GM19397 (cell line): ENCODE measurements around the gene SLC44A5.
"Not testable (repeated sequence)": the region's sequence is repeated elsewhere in the genome, so short reads cannot be mapped to it uniquely, and the experiment has no call there.

Experiments used
- ATAC-seq: cut with Tn5 transposase; IDR thresholded peaks from one replicate; pipeline ENCODE4 v1.9.1; 2021; ENCODE audit warnings: mild to moderate bottlenecking, moderate library complexity; ENCODE audit not compliant: unreplicated experiment

Gene SLC44A5

DNA sequence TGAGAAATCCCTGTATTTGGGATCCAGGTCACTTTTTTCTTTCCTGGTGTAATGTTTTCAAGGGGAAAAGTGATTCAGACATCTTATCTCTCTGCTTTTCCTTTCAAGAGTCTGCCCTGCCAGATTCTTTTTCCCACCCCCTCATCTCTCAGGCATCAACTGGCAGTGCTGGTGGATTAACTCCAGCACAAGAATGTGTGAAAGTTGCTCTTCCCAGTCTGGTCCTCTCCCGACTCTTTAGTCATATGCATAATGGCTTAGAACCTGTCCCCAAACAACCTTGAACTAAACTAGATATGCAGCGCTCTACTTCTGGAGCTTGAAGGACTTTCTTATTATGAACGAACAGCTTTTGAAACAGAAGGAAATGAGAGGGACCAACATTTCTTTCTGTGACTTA, 88.5 kb downstream of the SLC44A5 start:
- no peak for ATAC-seq

DNA sequence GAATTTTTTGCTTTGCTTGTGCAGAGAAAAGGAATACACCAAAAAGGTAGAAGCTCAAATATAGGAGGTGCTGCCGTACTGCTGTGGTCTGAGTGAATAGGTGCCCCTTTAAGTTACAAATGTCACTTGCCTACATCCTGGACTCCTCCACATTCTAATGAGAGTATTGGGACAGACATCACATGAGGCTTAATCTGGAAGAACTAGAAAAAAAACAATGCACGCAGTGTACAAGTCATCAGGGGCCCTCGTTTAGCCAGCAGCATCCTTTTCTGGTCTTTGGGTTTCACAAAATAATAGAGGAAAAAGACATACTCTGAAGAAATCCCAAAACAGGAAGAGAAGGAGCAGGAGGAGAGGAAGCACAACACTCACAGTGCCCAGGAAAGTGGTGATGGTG, 89.3 kb downstream of the SLC44A5 start:
- ATAC-seq, result no peak

DNA sequence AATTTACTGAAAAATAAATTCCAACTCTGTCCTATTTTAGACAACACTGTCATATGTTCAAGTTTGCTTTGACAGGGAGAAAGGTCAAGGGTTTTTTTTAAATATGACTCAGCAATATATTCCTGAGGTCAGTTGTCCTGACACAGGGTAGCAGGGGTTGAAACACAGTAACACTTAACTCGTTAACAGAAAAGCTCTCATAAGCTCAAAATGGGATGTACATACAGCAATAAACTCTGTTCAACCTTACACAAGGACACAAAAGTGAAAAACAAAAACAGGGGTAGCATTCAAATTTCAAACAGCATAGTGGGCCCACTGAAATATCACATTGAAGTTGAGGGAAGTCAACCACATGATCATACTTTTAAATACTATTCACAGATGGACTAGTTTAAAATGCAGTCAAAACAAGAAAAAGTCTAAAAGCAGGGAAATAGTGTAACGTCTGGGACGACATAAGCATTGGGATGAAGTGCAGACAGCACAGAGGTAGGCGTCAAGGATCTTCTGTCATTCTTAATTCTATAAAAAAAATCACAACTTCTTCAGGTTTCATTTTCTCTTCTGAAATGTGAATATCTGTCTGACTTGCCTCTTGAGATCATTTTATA, 89.9 kb downstream of the SLC44A5 start:
- no peak for ATAC-seq

DNA sequence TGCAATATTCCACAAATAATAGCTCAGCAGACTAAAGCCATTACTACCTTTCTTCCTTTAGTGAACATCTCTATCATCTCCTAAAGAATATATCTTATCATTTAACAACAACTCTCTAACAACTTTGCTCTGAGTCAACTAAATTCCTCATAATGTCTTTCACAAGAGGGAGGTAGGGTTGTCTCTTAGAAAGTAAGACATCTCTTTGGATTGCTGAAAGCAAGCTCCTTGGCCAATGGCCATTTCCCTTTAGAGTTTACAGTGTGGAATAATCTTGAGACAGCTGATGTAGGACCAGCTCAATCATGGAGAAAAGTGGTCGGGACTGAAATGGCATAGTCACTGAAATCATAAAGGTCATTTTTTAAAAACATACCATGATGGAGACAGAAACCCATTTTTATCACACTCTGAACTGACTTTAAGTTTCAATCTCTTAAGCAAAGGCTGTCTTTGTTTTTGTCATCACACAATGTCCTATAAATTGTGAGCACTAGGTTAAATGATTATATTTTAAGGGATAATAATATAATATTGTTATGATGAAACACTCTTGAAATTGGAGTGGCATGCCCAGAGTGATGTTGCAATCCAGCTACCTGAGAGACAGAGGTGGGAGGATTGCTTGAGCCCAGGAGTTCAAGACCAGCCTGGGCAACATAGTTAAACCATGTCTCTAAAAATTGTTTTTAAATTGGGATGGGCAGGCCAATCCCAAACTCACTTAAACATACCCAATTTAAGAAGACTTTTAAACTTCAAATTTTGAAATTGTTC, 91.1 kb downstream of the SLC44A5 start:
- ATAC-seq, result no peak

DNA sequence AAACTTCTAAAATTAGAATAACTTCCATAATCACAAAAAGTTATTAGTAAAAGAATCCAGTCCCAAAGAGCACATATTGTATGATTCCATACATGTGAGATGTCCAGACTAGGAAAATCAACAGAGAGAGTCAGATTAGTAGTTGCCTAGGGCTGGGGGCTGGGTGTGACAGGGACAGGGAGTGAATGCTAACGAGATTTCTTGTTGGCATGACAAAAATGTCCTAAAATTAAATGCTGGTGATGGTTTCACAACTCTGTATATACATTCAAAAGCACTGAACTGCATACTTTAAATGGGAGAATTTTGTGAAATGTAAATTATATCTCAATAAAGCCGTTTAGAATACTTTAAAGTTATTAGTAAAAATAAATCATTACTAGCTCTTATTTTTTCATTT, 92.2 kb downstream of the SLC44A5 start:
- no peak for ATAC-seq

DNA sequence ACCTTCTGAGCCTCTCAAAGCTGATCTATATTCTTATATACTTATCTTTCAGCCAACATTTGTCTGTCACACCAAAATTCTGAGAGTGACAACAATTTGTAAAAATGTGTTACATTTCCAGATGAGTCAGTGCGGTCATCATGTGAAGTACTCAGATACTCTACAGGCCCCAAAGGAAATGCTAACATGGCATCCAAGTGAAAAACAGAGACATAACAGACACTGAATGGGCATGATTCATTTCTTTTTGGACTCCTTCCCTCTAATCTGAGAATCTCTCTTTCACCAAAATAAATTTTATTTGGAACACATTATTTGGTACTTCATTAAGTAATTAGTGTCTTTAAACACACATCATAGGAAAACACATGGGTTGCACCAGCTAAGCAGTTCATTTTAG, 96.6 kb downstream of the SLC44A5 start:
- no peak for ATAC-seq

DNA sequence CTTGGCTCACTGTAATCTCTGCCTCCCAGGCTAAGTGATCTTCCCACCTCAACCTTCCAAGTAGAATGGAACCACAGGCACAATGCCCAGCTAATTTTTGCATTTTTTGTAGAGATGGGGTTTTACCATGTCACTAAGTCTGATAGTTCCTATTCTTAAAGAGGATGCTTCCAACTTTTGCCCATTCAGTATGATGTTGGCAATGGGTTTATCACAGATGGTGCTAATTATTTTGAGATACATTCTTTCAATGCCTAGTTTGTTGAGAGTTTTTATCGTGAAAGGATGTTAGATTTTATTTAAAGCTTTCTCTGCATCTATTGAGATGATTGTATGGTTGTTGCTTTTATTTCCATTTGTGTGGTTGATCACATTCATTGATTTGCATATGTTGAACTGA, 103.9 kb downstream of the SLC44A5 start:
- no peak for ATAC-seq

DNA sequence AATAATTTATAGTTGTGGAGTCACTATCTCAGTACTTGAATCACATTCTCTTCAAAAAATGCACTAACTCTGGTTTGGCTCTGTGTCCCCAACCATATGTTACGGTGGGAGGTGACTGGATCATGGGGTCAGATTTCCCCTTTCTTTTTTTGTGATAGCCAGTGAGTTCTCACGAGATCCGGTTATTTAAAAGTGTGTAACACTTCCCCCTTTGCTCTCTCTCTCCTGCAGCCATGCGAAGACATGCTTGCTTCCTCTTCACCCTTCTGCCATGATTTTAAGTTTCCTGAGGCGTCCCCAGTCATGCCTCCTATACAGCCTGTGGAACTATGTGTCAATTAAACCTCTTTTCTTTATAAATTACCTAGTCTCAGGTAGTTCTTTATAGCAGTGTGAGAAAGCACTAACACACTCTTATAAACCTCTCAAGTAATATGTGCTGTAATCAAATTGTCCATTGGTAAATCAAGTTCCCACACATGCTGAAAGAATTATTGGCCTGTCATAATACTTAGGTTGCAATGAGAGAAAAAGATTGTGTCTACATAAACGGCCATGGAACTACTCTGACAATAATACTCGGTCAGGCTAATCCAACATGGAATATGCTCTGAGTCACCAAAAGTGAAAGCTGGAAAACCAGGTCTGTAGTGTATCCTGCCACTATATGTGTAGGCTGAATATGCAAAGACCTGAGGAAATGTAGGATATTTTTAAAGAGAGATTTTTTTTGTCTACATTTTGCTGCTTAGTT, 107.5 kb downstream of the SLC44A5 start:
- ATAC-seq, result no peak

DNA sequence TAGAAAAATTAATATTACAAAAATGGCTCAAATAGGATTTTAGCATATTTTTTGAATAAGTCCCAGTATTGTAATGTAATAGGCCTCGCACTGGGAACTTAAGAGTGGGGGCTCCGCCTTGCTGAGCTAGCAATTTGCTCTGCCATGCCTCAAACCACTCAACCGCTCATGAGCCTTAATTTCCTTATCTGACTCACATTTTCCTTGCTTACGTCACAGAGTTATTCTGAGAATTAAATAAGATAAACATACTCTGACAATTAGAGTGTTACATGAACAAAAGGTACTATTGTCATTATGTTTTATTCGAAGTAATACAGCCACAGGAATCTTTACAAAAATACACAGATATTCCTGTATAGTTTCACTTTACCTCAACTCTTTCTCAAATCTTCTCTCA, 108.1 kb downstream of the SLC44A5 start:
- no peak for ATAC-seq

DNA sequence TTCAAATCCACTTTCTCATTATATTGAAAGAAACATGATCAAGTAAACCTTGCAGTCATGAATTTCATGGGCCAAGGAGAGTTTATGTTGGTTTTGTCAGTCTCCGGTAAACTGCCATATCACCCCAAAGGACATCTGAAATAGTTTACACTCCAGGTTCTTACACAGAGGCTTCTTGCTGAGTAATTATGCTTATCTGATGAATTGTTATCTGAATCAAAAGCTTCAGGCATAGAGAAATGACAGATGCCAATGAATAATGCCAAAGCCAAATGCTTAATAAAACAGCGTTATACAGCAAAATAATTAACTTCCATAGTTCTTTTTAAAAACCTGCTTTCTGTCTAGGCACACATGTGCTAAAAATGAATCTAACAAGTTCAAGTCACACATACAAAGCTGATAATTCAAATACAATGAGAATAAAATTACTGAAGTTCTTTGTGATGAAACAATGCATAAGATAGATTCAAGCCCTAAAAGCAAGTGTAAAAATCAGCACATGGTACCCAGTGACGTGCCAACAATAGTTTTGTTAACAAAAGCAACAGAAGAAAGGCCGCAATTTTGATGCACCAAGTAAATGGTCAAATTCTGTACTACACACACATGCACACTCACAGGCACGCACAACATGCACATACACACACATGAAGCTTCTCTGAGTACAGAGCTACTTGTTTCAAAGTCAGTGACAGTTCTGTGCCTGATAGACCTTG, 109.2 kb downstream of the SLC44A5 start:
- no peak for ATAC-seq

DNA sequence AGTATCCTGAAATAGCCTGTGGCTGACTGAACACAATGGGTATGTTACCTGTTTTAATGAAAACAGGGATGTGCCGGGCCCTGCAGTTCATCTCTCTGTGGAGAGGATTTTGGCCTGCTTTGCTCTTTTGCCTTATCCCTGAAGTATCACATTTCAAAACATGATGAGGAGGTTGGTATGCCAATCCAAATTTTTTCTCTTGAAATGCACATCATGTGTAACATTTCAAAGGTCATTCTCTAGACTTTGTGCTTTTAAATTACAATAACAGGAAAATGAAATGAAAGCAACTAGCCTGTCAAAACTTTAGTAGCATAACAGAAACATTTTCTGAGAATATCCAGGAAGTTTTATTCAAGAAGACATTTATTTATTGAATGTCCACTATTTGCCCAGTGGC, 118.9 kb downstream of the SLC44A5 start:
- ATAC-seq, result no peak

DNA sequence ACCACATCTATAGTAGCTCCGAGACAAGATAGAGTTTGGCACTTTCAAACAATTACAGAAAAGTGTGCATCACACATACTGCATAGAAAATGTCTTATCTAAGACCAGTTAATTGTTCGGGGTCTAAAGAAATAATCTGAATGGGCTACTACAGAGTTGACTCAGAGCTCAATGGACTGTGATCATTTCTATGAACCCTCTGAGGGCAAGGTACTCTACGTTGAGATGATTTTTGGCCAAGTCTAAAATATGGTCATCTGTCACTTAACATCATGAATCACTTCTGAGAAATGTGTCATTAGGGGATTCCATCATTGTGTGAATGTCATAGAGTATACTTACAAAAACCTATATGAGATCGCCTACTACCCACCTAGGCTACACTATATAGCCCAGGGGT, 123.5 kb downstream of the SLC44A5 start:
- no peak for ATAC-seq

DNA sequence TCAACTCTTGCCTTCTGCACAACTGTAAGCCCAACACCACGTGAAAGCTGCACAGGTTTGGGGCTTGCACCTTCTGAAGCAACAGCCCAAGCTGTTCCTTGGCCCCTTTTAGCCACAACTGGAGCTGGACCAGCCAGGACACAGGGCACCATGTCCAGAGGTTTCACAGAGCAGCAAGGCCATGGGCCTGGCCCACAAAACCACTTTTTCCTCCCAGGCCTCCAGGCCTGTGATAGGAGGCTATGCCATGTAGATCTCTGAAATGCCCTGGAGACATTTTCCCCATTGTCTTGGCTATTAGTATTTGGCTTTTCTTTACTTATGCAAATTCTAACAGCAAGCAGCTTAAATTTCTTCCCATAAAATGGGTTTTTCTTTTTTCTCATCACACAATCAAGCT, 126.1 kb downstream of the SLC44A5 start:
- no peak for ATAC-seq

DNA sequence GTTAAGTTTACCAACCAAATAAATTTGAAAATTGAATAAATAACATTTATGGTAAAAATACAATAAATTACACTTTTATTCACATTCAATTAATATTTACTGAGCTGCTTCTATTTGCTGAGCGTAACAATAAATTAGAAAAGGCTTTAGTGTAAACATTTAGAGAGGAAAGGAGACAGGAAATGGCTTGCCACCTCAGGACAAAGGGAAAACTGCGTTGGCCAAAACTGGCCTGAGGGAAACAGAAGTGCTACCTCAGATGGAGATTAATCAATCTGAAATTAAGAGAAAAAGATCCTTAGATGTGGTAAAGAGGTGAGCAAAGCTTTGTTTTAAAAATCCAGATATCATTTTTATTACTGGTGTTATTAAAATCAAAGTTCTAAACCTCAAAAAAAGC, 128.0 kb downstream of the SLC44A5 start:
- no peak for ATAC-seq

DNA sequence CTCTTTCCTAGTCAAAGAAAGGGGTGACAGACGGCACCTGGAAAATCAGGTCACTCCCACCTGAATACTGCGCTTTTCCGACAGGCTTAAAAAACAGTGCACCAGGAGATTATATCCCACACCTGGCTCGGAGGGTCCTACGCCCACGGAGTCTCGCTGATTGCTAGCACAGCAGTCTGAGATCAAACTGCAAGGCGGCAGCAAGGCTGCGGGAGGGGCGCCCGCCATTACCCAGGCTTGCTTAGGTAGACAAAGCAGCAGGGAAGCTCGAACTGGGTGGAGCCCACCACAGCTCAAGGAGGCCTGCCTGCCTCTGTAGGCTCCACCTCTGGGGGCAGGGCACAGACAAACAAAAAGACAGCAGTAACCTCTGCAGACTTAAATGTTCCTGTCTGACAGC, 134.4 kb downstream of the SLC44A5 start:
- ATAC-seq, result not testable (repeated sequence)

DNA sequence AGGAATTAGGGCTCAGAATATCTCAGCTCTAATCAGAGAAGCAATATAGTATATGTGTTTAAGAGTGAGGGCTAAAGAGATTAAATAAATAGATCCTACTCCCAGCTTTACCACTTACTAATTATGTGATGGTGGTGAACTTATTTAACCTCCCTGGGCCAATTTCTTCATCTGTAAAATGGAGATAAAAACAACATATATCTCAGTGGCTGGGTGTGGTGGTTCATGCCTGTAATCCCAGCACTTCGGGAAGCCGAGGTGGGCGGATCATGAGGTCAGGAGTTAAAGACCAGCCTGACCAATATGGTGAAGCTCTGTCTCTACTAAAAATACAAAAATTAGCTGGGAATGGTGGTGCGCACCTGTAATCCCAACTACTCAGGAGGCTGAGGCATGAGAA, 135.2 kb downstream of the SLC44A5 start:
- no peak for ATAC-seq

DNA sequence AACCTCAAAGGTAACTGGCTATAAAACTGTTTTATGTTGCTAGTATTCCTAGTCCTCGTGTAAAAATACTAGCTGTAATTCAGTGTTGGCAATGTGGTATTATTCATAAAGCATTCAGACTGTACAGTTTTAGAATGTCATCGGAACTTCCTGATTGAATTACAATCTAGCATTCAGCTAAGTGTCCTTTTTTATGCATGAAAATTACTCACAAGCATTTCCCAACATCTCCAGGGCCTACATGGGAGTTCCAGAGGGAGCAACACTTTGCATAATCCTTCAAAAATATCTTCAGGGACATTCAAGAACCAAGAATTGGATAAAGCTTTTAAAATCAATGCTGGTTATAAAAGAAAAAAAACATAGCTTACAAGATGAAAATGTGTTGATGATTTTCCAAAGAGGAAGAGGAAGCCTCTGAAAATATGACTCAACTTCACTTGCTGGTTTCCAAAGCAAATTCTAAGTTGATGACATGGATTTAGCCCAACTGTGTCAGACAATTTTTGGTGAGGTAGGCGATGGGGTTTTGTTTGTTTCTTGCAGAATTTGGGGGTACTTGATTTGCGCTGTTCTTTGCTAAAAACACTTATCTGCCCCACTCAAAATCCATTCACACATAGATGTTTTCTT, 137.8 kb downstream of the SLC44A5 start:
- no peak for ATAC-seq

DNA sequence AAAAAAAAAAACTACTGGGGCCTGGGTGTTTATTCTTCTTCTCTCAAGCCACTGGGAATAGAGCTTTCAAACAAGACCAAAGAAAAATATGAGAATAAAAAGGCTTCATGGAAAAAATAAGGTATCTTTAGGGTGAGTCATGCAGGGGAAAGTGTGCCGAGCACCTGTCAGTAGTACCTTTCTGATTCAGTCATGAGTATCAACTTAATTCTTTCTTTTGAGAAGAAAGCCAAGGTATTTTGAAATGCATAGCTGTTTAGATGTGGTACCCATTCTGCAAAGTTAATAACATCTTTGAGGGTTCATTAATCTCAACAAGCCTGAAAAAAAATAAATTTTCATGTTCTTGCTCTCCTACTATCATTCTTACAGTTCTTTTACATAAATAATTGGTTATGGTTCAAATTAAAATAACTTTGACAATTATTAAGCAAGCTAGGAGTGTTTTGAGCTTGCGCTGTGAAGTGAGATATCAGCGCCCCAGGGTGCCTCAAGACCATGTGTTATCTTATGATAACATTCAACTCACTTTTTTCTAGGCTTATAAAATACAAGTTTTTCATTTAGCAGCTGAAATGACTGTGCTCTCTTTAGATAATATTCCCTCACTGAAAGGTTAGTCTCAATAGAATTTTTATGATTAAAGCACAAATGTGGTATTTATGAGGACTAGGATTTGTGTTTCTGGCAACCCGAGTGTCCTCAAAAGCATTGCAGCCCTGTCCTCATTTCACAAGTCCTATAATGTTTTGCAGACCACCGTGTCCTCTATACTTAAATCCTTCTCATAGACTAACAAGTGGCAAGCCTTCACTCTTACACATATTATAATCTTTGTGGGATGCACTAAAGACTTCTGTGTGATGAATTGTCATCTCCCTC, 138.6 kb downstream of the SLC44A5 start:
- ATAC-seq, result no peak

DNA sequence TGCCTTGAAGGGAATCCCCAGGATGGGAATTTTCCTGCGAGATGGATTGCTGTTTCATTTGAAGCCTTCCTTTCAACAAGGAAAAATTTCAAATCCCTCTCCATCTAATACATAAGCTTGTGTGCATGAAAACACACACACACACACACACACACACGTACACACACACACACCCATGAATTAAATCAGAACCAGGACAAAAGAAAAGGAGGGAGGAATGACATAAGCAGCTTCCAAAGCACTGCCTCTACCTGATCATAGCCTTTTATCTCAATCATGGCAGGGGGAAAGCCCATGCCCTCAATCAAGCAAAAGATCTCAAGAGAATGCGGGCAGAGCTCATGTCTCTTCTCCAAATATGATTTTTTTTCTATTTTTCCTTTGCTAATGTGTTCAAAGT, 139.7 kb downstream of the SLC44A5 start:
- no peak for ATAC-seq

DNA sequence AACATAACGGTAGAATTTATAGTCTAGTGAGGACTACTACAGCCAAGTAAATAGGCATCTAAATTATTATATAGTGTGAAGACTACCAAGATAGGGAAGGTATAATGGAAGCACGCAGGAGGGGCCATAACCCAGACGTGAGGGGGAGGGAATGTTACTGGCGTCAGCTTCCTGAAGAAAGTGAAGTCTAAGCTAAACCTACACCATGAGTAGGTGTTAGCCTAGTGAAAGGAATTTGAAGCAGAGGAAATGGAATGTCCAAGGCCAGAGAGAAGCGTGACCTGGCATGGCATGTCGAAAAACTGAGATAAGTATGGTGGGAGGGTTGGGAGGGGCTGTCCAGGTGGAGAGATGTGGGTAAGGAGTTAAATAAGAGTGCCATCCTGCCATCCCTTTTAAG, 140.5 kb downstream of the SLC44A5 start:
- no peak for ATAC-seq
